ENCODE results near the gene MLLT10.

The MLLT10 gene

DNA sequence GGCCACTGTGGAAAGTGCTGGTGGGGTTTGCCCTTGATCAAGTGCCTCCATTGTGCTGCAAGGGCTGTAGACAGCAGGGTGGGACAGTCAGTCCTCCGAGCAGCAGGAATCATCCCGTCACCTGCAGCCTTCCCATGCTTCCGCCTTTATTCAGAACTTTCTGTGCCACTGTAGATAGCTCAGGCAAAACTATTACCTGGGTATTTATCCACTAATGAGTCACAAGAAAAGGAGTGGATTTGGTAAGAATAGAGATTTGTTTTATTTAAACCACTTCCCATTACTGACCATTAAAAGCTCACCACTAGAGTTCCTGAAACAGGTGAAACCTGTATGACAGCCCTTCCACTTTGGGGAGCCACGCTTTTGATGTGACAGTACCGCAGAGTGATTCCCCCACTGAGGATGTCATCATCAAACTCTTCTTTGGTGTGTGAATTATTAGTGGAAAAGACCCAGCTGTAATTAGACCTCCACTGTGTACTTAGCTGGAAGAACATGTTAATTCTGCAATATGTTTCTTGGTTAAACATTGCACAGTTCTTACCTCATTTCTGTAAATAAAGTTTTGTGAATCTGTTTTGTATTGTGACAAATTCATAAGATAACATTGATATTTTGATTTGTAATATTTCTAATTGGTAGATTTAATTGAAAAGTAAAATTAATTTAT lies 208.8 kb downstream of the MLLT10 start:
- Histone ChIP-seq H3K4me3 (ENCODE audit: low read depth in 1 of 2, low read length in 2 of 2) (no peak overlapping the region), H3K4me1 (ENCODE audit: control insufficient read depth in 1 of 2, insufficient read depth in 2 of 2, low read length in 2 of 2) (no peaks in the 10 kb centered on the region), H3K27me3 (ENCODE audit: control insufficient read depth in 1 of 2, insufficient read depth in 2 of 2, low read length in 2 of 2) (no peaks in the 10 kb centered on the region), H3K27ac (ENCODE audit: low read depth, low read length) (no peak overlapping the region), H3K9ac (ENCODE audit: low read depth in 1 of 2, low read length in 2 of 2) (no peak overlapping the region), H3K36me3 (ENCODE audit: control insufficient read depth in 1 of 2, insufficient read depth in 2 of 2, low read length in 2 of 2) (peaks cover 18 to 59% of the 10 kb centered on the region in 2 donors), H3K9me3 (ENCODE audit: control insufficient read depth in 1 of 2, low read length in 2 of 2) (no peaks in the 10 kb centered on the region)

GRCh38 chr10:21744223-21744622 lies 210.2 kb downstream of the MLLT10 start:
- H3K27ac ChIP-seq (ENCODE audit: low read depth, low read length): no peak overlapping the region
- no peak overlapping the region for H3K9ac ChIP-seq (ENCODE audit: low read depth in 1 of 2, low read length in 2 of 2)
- no peaks in the 10 kb centered on the region for H3K4me1 ChIP-seq (ENCODE audit: control insufficient read depth in 1 of 2, insufficient read depth in 2 of 2, low read length in 2 of 2)
- H3K27me3 ChIP-seq (ENCODE audit: control insufficient read depth in 1 of 2, insufficient read depth in 2 of 2, low read length in 2 of 2): no peaks in the 10 kb centered on the region
- no peaks in the 10 kb centered on the region for H3K9me3 ChIP-seq (ENCODE audit: control insufficient read depth in 1 of 2, low read length in 2 of 2)
- H3K4me3 ChIP-seq (ENCODE audit: low read depth in 1 of 2, low read length in 2 of 2): no peak overlapping the region
- peaks cover 13 to 47% of the 10 kb centered on the region in 2 donors for H3K36me3 ChIP-seq (ENCODE audit: control insufficient read depth in 1 of 2, insufficient read depth in 2 of 2, low read length in 2 of 2)

DNA sequence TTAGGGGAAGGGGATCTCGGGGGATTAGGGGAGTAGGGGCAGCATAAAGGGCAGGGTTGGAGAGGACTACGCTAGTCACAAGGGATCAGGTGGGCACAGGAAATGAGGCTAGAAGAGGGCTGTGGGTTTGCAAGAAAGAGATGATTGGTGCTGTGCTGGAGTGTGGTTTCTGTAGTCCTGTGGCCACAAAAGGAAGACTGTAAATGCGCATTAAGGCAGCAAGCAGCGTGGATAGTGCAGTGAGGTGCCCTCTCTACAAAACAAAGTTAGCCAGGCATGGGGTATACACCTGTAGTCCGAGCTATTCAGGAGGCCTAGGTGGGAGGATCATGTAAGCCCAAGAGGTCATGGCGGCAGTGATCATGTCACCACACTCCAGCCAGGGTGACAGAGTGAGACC lies 212.1 kb downstream of the MLLT10 start:
- H3K4me3 ChIP-seq (ENCODE audit: low read depth in 1 of 2, low read length in 2 of 2): no peak overlapping the region
- H3K27ac ChIP-seq (ENCODE audit: low read depth, low read length): no peak overlapping the region
- no peaks in the 10 kb centered on the region for H3K27me3 ChIP-seq (ENCODE audit: control insufficient read depth in 1 of 2, insufficient read depth in 2 of 2, low read length in 2 of 2)

GRCh38 chr10:21747809-21748208 lies 213.8 kb downstream of the MLLT10 start:
- peaks cover 8 to 17% of the 10 kb centered on the region in 2 donors for H3K36me3 ChIP-seq (ENCODE audit: control insufficient read depth in 1 of 2, insufficient read depth in 2 of 2, low read length in 2 of 2)
- H3K4me1 ChIP-seq (ENCODE audit: control insufficient read depth in 1 of 2, insufficient read depth in 2 of 2, low read length in 2 of 2): peaks cover 0 to 3% of the 10 kb centered on the region in 2 donors
- H3K9me3 ChIP-seq (ENCODE audit: control insufficient read depth in 1 of 2, low read length in 2 of 2): no peaks in the 10 kb centered on the region
- H3K27me3 ChIP-seq (ENCODE audit: control insufficient read depth in 1 of 2, insufficient read depth in 2 of 2, low read length in 2 of 2): no peaks in the 10 kb centered on the region
- no peak overlapping the region for H3K4me3 ChIP-seq (ENCODE audit: low read depth in 1 of 2, low read length in 2 of 2)
- no peak overlapping the region for H3K9ac ChIP-seq (ENCODE audit: low read depth in 1 of 2, low read length in 2 of 2)
- no peak overlapping the region for H3K27ac ChIP-seq (ENCODE audit: low read depth, low read length)

More for the DNA sequence above, 212.1 kb downstream of the MLLT10 start:
- no peak overlapping the region for H3K9ac ChIP-seq (ENCODE audit: low read depth in 1 of 2, low read length in 2 of 2)
- peaks cover 0 to 2% of the 10 kb centered on the region in 2 donors for H3K4me1 ChIP-seq (ENCODE audit: control insufficient read depth in 1 of 2, insufficient read depth in 2 of 2, low read length in 2 of 2)
- H3K36me3 ChIP-seq (ENCODE audit: control insufficient read depth in 1 of 2, insufficient read depth in 2 of 2, low read length in 2 of 2): peaks cover 13 to 32% of the 10 kb centered on the region in 2 donors
- H3K9me3 ChIP-seq (ENCODE audit: control insufficient read depth in 1 of 2, low read length in 2 of 2): no peaks in the 10 kb centered on the region

- no peaks in the 10 kb centered on the region for H3K9me3 ChIP-seq (ENCODE audit: control insufficient read depth in 1 of 2, low read length in 2 of 2)
- no peaks in the 10 kb centered on the region for H3K27me3 ChIP-seq (ENCODE audit: control insufficient read depth in 1 of 2, insufficient read depth in 2 of 2, low read length in 2 of 2)
- H3K4me1 ChIP-seq (ENCODE audit: control insufficient read depth in 1 of 2, insufficient read depth in 2 of 2, low read length in 2 of 2): peaks cover 0 to 3% of the 10 kb centered on the region in 2 donors
- H3K4me3 ChIP-seq (ENCODE audit: low read depth in 1 of 2, low read length in 2 of 2): no peak overlapping the region
- H3K27ac ChIP-seq (ENCODE audit: low read depth, low read length): no peak overlapping the region
- no peak overlapping the region for H3K9ac ChIP-seq (ENCODE audit: low read depth in 1 of 2, low read length in 2 of 2)
- peaks cover 0 to 6% of the 10 kb centered on the region in 2 donors for H3K36me3 ChIP-seq (ENCODE audit: control insufficient read depth in 1 of 2, insufficient read depth in 2 of 2, low read length in 2 of 2)
Measured at GRCh38 chr10:21749788-21750187, 215.8 kb downstream of the MLLT10 start.

- Histone ChIP-seq H3K36me3 (ENCODE audit: control insufficient read depth in 1 of 2, insufficient read depth in 2 of 2, low read length in 2 of 2) (peaks cover 0 to 7% of the 10 kb centered on the region in 2 donors), H3K4me3 (ENCODE audit: low read depth in 1 of 2, low read length in 2 of 2) (no peak overlapping the region), H3K9me3 (ENCODE audit: control insufficient read depth in 1 of 2, low read length in 2 of 2) (no peaks in the 10 kb centered on the region), H3K9ac (ENCODE audit: low read depth in 1 of 2, low read length in 2 of 2) (no peak overlapping the region), H3K27ac (ENCODE audit: low read depth, low read length) (no peak overlapping the region), H3K4me1 (ENCODE audit: control insufficient read depth in 1 of 2, insufficient read depth in 2 of 2, low read length in 2 of 2) (peaks cover 0 to 3% of the 10 kb centered on the region in 2 donors), H3K27me3 (ENCODE audit: control insufficient read depth in 1 of 2, insufficient read depth in 2 of 2, low read length in 2 of 2) (no peaks in the 10 kb centered on the region)
Measured at GRCh38 chr10:21750424-21750823, 216.4 kb downstream of the MLLT10 start.

GRCh38 chr10:21751341-21752310 lies 217.6 kb downstream of the MLLT10 start:
- H3K27ac ChIP-seq (ENCODE audit: low read depth, low read length): no peak overlapping the region
- no peaks in the 10 kb centered on the region for H3K27me3 ChIP-seq (ENCODE audit: control insufficient read depth in 1 of 2, insufficient read depth in 2 of 2, low read length in 2 of 2)
- H3K4me1 ChIP-seq (ENCODE audit: control insufficient read depth in 1 of 2, insufficient read depth in 2 of 2, low read length in 2 of 2): peaks cover 0 to 3% of the 10 kb centered on the region in 2 donors
- H3K9ac ChIP-seq (ENCODE audit: low read depth in 1 of 2, low read length in 2 of 2): no peak overlapping the region
- no peak overlapping the region for H3K4me3 ChIP-seq (ENCODE audit: low read depth in 1 of 2, low read length in 2 of 2)
- no peaks in the 10 kb centered on the region for H3K9me3 ChIP-seq (ENCODE audit: control insufficient read depth in 1 of 2, low read length in 2 of 2)
- H3K36me3 ChIP-seq (ENCODE audit: control insufficient read depth in 1 of 2, insufficient read depth in 2 of 2, low read length in 2 of 2): peaks cover 0 to 10% of the 10 kb centered on the region in 2 donors

- Histone ChIP-seq H3K4me3 (ENCODE audit: low read depth in 1 of 2, low read length in 2 of 2) (no peak overlapping the region), H3K36me3 (ENCODE audit: control insufficient read depth in 1 of 2, insufficient read depth in 2 of 2, low read length in 2 of 2) (peaks cover 4 to 22% of the 10 kb centered on the region in 2 donors), H3K9ac (ENCODE audit: low read depth in 1 of 2, low read length in 2 of 2) (no peak overlapping the region), H3K9me3 (ENCODE audit: control insufficient read depth in 1 of 2, low read length in 2 of 2) (no peaks in the 10 kb centered on the region), H3K27me3 (ENCODE audit: control insufficient read depth in 1 of 2, insufficient read depth in 2 of 2, low read length in 2 of 2) (no peaks in the 10 kb centered on the region), H3K4me1 (ENCODE audit: control insufficient read depth in 1 of 2, insufficient read depth in 2 of 2, low read length in 2 of 2) (peaks cover 0 to 3% of the 10 kb centered on the region in 2 donors), H3K27ac (ENCODE audit: low read depth, low read length) (no peak overlapping the region)
Measured at GRCh38 chr10:21753497-21754270, 219.7 kb downstream of the MLLT10 start.

DNA sequence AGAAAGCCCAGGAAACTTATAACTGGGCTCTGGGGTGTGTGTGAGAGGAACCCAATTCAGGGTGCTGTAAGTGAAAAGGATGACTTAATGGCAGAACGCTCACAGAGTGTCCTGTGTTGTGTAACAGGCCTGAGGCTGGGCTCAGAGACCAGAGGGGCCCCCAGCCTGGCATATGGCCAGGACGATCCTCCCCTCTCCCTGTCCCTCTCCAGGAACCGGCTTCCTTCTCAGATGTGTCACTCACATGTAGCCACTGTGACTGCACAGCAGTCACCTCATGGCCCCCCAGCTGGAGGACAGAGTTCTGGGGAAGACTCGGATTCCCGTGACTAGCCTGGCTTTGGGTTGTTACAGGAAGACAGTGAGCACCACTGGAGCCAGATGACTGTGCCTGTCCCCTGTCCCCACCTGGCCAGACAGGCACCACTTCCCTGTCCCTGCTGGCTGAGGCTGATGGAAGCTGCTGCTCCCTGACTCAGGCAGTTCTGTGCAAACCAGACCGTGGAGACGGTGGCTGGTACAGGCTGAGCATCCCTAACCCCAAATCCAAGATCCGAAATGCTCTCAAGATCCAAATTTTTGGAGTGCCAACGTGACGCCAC lies 220.5 kb downstream of the MLLT10 start:
- H3K36me3 ChIP-seq (ENCODE audit: control insufficient read depth in 1 of 2, insufficient read depth in 2 of 2, low read length in 2 of 2): peaks cover 5 to 31% of the 10 kb centered on the region in 2 donors
- H3K9me3 ChIP-seq (ENCODE audit: control insufficient read depth in 1 of 2, low read length in 2 of 2): no peaks in the 10 kb centered on the region
- H3K27me3 ChIP-seq (ENCODE audit: control insufficient read depth in 1 of 2, insufficient read depth in 2 of 2, low read length in 2 of 2): no peaks in the 10 kb centered on the region
- H3K27ac ChIP-seq (ENCODE audit: low read depth, low read length): no peak overlapping the region
- H3K4me3 ChIP-seq (ENCODE audit: low read depth in 1 of 2, low read length in 2 of 2): no peak overlapping the region
- no peak overlapping the region for H3K9ac ChIP-seq (ENCODE audit: low read depth in 1 of 2, low read length in 2 of 2)
- peaks cover 0 to 3% of the 10 kb centered on the region in 2 donors for H3K4me1 ChIP-seq (ENCODE audit: control insufficient read depth in 1 of 2, insufficient read depth in 2 of 2, low read length in 2 of 2)
